K562 (cell line): Measurements from ENCODE around the gene LIMS1. TPM values are rescaled to one million over a fixed set of nuclear protein-coding genes. Genes with fewer than 3 reads are reported as not detected.

Source experiments
- CBX5 ChIP-seq: IDR thresholded peaks from 2 replicates; pipeline ENCODE4 v1.6.1; 2014; ENCODE audit warnings: low read depth, borderline replicate concordance
- CREBBP ChIP-seq: IDR thresholded peaks from one replicate; pipeline ENCODE4 v1.6.1; 2012; ENCODE audit warnings: low read depth, mild to moderate bottlenecking, control low read depth, inconsistent platforms, low read length
- EGR1 ChIP-seq: fragments of 450-650 bp; conservative IDR thresholded peaks from 2 replicates; pipeline ENCODE4 v1.6.1; 2017; ENCODE audit warnings: mild to moderate bottlenecking
- HLTF ChIP-seq: fragments of 450-650 bp; IDR thresholded peaks from 2 replicates; pipeline ENCODE4 v1.6.1; 2016
- HMGN3 ChIP-seq: IDR thresholded peaks from 2 replicates; pipeline ENCODE4 v1.6.1; 2011; ENCODE audit warnings: borderline replicate concordance, low read depth, mild to moderate bottlenecking, mixed read lengths, low read length; ENCODE audit not compliant: insufficient read length; ENCODE audit errors: extremely low read depth
- KDM4B ChIP-seq, 2 experiments: fragments of 450-650 bp in 1 of 2; sonication (generic) in 1 of 2; IDR thresholded peaks; 2 replicates each; pipeline ENCODE4 v1.6.1; 2016 to 2017; ENCODE audit warnings: borderline replicate concordance in 2 of 2, antibody characterized with exemption in 1 of 2, low read depth in 1 of 2, mild to moderate bottlenecking in 1 of 2
- KLF6 ChIP-seq: fragments of 250-450 bp; sonication (Bioruptor Pico); IDR thresholded peaks from 2 replicates; pipeline ENCODE4 v1.4.0; 2020; ENCODE audit warnings: mild to moderate bottlenecking, moderate library complexity, borderline replicate concordance
- MBD1 ChIP-seq: fragments of 250-450 bp; sonication (Bioruptor Pico); IDR thresholded peaks from 2 replicates; pipeline ENCODE4 v1.8.0; 2022; ENCODE audit warnings: inconsistent platforms
- PKNOX1 ChIP-seq: fragments of 450-650 bp; IDR thresholded peaks from 2 replicates; pipeline ENCODE4 v1.6.1; 2016
- PRMT5 ChIP-seq: sonication (generic); formaldehyde crosslinking; IDR thresholded peaks from 2 replicates; pipeline ENCODE4 v1.5.0; 2020; ENCODE audit warnings: missing genetic modification reagents
- SMAD3 ChIP-seq: fragments of 450-650 bp; formaldehyde crosslinking; conservative IDR thresholded peaks from 2 replicates; pipeline ENCODE4 v1.4.0; 2020; ENCODE audit warnings: mild to moderate bottlenecking
- TARDBP ChIP-seq: fragments of 450-650 bp; IDR thresholded peaks from 2 replicates; pipeline ENCODE4 v1.6.1; 2016
- TEAD1 ChIP-seq, 2 experiments: fragments of 450-650 bp in 1 of 2; sonication (generic) in 1 of 2; formaldehyde crosslinking; IDR thresholded peaks; 2 replicates each; pipeline versions ENCODE4 v1.4.0 to v1.8.0; 2020 to 2022; ENCODE audit warnings: mild to moderate bottlenecking in 2 of 2, missing genetic modification reagents in 1 of 2
- ZNF143 ChIP-seq: sonication (generic); formaldehyde crosslinking; IDR thresholded peaks from 2 replicates; pipeline ENCODE4 v1.9.0; 2022; ENCODE audit warnings: mild to moderate bottlenecking, missing genetic modification reagents
- polyA plus RNA-seq, 8 experiments: library from polyadenylated mRNA; depleted of rRNA in 4 of 8; stranded (reverse) in 5 of 8; unstranded in 3 of 8; fragments of >200 nt; fragmentation: Nextera tagmentation in 2 of 8; fragmentation: Illumina TruSeq in 1 of 8; extraction: Ambion mirVana in 2 of 8; extraction: Trizol in 1 of 8; gene quantifications; 2 replicates each; pipeline versions ENCODE4 v1.2.1 to v1.2.3, GENCODE V29; 2011 to 2014; ENCODE audit warnings: inconsistent platforms in 1 of 8, missing spikeins in 1 of 8
- total RNA-seq, 7 experiments: library from RNA; depleted of rRNA in 6 of 7; stranded (reverse); fragments of >200 nt in 6 of 7; fragmentation: Illumina TruSeq in 2 of 7; extraction: Trizol in 2 of 7; gene quantifications; 2 replicates each; pipeline versions ENCODE4 v1.2.1 to v1.2.3, GENCODE V29; 2011 to 2021; ENCODE audit warnings: low replicate concordance in 1 of 7
- TF ChIP-seq, protein P1 (sequence below), 2 experiments: fragments of 200-800 bp in 1 of 2; sonication (Bioruptor generic) in 1 of 2; sonication (generic) in 1 of 2; formaldehyde crosslinking in 1 of 2; IDR thresholded peaks in 1 of 2; conservative IDR thresholded peaks in 1 of 2; 2 replicates each; pipeline versions ENCODE4 v1.5.0 to v1.6.1; 2016 to 2020; ENCODE audit warnings: missing compliant biosample characterization in 1 of 2, missing genetic modification characterization in 1 of 2, missing genetic modification reagents in 1 of 2
- TF ChIP-seq, protein P2 (sequence below): sonication (generic); formaldehyde crosslinking; IDR thresholded peaks from 2 replicates; pipeline ENCODE4 v1.8.1; 2023; ENCODE audit warnings: mild to moderate bottlenecking, missing genetic modification reagents, moderate library complexity
- TF ChIP-seq, protein P3 (sequence below): fragments of 450-650 bp; formaldehyde crosslinking; IDR thresholded peaks from 2 replicates; pipeline ENCODE4 v1.4.0; 2020; ENCODE audit warnings: mild to moderate bottlenecking, moderate library complexity
- TF ChIP-seq, protein P4 (sequence below): sonication (generic); formaldehyde crosslinking; IDR thresholded peaks from 2 replicates; pipeline ENCODE4 v1.8.0; 2022; ENCODE audit warnings: mild to moderate bottlenecking, missing genetic modification reagents, borderline replicate concordance

Gene LIMS1
- total and polyA plus RNA-seq, 9 of the 15 experiments (the other 6 are each of a cell fraction or from before 2014, with no cell fraction given): 52.8 to 134 (median 81.0) TPM

- TF ChIP-seq PKNOX1 (peak; percentile 80), CBX5 (peak; percentile 45; the same call in 1 of the 2 replicates), CREBBP (no peak), KLF6 (CRISPR knock-in tag) (no peak), HMGN3 (peak; percentile 79), TARDBP (peak; percentile 83; the same call in 1 of the 2 replicates), HLTF (no peak), KDM4B (IDR thresholded peaks at IDR 0.05; ENCODE audit: borderline replicate concordance in 2 of 2, low read depth in 1 of 2) (no peak), EGR1 (peak; percentile 20; the same call in 1 of the 2 replicates), SMAD3 (CRISPR knock-in tag) (peak; percentile 90), PRMT5 (CRISPR knock-in tag) (no peak), MBD1 (CRISPR knock-in tag) (no peak), TEAD1 (CRISPR knock-in tag; IDR thresholded peaks at IDR 0.05) (peak; percentile 92 to 96), ZNF143 (CRISPR knock-in tag) (no peak)
- TF ChIP-seq, protein P1, sequence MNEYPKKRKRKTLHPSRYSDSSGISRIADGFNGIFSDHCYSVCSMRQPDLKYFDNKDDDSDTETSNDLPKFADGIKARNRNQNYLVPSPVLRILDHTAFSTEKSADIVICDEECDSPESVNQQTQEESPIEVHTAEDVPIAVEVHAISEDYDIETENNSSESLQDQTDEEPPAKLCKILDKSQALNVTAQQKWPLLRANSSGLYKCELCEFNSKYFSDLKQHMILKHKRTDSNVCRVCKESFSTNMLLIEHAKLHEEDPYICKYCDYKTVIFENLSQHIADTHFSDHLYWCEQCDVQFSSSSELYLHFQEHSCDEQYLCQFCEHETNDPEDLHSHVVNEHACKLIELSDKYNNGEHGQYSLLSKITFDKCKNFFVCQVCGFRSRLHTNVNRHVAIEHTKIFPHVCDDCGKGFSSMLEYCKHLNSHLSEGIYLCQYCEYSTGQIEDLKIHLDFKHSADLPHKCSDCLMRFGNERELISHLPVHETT (CRISPR knock-in tag; conservative IDR thresholded peaks at IDR 0.05 in 1 of 2, IDR thresholded peaks at IDR 0.05 in 1 of 2): peak in 1 of 2 experiments; percentile 81; a peak in 1 of 4 replicates
- TF ChIP-seq, protein P2, sequence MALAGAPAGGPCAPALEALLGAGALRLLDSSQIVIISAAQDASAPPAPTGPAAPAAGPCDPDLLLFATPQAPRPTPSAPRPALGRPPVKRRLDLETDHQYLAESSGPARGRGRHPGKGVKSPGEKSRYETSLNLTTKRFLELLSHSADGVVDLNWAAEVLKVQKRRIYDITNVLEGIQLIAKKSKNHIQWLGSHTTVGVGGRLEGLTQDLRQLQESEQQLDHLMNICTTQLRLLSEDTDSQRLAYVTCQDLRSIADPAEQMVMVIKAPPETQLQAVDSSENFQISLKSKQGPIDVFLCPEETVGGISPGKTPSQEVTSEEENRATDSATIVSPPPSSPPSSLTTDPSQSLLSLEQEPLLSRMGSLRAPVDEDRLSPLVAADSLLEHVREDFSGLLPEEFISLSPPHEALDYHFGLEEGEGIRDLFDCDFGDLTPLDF (CRISPR knock-in tag): no peak
- TF ChIP-seq, protein P3, sequence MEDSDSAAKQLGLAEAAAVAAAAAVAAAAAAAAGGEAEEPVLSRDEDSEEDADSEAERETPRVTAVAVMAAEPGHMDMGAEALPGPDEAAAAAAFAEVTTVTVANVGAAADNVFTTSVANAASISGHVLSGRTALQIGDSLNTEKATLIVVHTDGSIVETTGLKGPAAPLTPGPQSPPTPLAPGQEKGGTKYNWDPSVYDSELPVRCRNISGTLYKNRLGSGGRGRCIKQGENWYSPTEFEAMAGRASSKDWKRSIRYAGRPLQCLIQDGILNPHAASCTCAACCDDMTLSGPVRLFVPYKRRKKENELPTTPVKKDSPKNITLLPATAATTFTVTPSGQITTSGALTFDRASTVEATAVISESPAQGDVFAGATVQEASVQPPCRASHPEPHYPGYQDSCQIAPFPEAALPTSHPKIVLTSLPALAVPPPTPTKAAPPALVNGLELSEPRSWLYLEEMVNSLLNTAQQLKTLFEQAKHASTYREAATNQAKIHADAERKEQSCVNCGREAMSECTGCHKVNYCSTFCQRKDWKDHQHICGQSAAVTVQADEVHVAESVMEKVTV (CRISPR knock-in tag): no peak
- TF ChIP-seq, protein P4, sequence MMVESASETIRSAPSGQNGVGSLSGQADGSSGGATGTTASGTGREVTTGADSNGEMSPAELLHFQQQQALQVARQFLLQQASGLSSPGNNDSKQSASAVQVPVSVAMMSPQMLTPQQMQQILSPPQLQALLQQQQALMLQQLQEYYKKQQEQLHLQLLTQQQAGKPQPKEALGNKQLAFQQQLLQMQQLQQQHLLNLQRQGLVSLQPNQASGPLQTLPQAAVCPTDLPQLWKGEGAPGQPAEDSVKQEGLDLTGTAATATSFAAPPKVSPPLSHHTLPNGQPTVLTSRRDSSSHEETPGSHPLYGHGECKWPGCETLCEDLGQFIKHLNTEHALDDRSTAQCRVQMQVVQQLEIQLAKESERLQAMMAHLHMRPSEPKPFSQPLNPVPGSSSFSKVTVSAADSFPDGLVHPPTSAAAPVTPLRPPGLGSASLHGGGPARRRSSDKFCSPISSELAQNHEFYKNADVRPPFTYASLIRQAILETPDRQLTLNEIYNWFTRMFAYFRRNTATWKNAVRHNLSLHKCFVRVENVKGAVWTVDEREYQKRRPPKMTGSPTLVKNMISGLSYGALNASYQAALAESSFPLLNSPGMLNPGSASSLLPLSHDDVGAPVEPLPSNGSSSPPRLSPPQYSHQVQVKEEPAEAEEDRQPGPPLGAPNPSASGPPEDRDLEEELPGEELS: no peak
Measured at GRCh38 chr2:108594982-108595464, 60.8 kb downstream of the LIMS1 start (continued).
